T-cell (primary cell): ENCODE measurements around the gene PCP4L1. TPM values are rescaled to one million over a fixed set of nuclear protein-coding genes. Genes with fewer than 3 reads are reported as not detected.

Source experiments
- ATAC-seq, 4 experiments: fragments of 200-7000 bp in 3 of 4; fragments of 150-1000 bp in 1 of 4; cut with Tn5 transposase; replicated peaks in 1 of 4; 1 replicate in 3 of 4; 2 replicates in 1 of 4; pipeline ENCODE4 v1.10.0; 2021; ENCODE audit warnings: moderate library complexity in 3 of 4, mild to moderate bottlenecking in 2 of 4, moderate number of reproducible peaks in 1 of 4
- CTCF ChIA-PET, 2 donors: fragments of 300-600 bp; sonication (Branson Sonifier 250); formaldehyde crosslinking; loops; one replicate each; lab custom pipeline; 2022; ENCODE audit warnings: antibody characterized with exemption in 2 of 2; lab: Charles Lee
- POLR2A ChIA-PET, 2 donors: fragments of 300-600 bp; sonication (Branson Sonifier 250); formaldehyde crosslinking; loops; one replicate each; lab custom pipeline; 2022; ENCODE audit warnings: antibody characterized with exemption in 2 of 2; lab: Charles Lee
- DNase-seq, 35 experiments: peaks; one replicate each; pipeline versions ENCODE4 v3.0.0 to v3.0.0-alpha.2; 2013 to 2023
- H3K27ac ChIP-seq: one replicate; pipeline ENCODE4 v1.5.1; 2013; ENCODE audit warnings: low read length
- H3K27me3 ChIP-seq, 2 experiments: replicated peaks in 1 of 2; 1 replicate in 1 of 2; 2 replicates in 1 of 2; pipeline versions ENCODE4 v1.6.1 to v1.7.0; 2013; ENCODE audit warnings: low read length in 1 of 2, mixed read lengths in 1 of 2; ENCODE audit not compliant: control insufficient read depth in 2 of 2, insufficient read depth in 2 of 2; ENCODE audit errors: extremely low read depth in 1 of 2
- H3K36me3 ChIP-seq, 2 donors: 1 replicate in 1 of 2; 2 replicates in 1 of 2; pipeline versions ENCODE4 v1.6.1 to v1.7.0; 2013; ENCODE audit warnings: low read length in 1 of 2; ENCODE audit not compliant: control insufficient read depth in 2 of 2, insufficient read depth in 1 of 2; ENCODE audit errors: extremely low read depth in 1 of 2
- H3K4me1 ChIP-seq, 2 experiments: 1 replicate in 1 of 2; 2 replicates in 1 of 2; pipeline versions ENCODE4 v1.6.1 to v1.7.0; 2013; ENCODE audit warnings: low read length in 2 of 2, mixed read lengths in 1 of 2; ENCODE audit not compliant: insufficient read depth in 2 of 2, control insufficient read depth in 1 of 2; ENCODE audit errors: extremely low read depth in 1 of 2
- H3K4me3 ChIP-seq, 2 donors: 1 replicate in 1 of 2; 2 replicates in 1 of 2; pipeline versions ENCODE4 v1.5.1 to v1.7.0; 2013; ENCODE audit warnings: mild to moderate bottlenecking in 2 of 2, low read length in 1 of 2, moderate library complexity in 1 of 2; ENCODE audit not compliant: control insufficient read depth in 1 of 2; ENCODE audit errors: extremely low read depth in 1 of 2
- H3K9me3 ChIP-seq: 2 replicates; pipeline ENCODE4 v1.7.0; 2013
- H3K27ac Mint-ChIP-seq, 2 donors: one replicate each; pipeline ENCODE4 v1.8.0; 2020 to 2021; ENCODE audit warnings: mild to moderate bottlenecking in 2 of 2, mixed read lengths in 2 of 2
- H3K27me3 Mint-ChIP-seq, 2 donors: one replicate each; pipeline ENCODE4 v1.8.0; 2021 to 2022; ENCODE audit warnings: mixed read lengths in 2 of 2
- H3K36me3 Mint-ChIP-seq: one replicate; pipeline ENCODE4 v1.8.0; 2021; ENCODE audit warnings: mixed read lengths
- H3K4me1 Mint-ChIP-seq, 3 donors: one replicate each; pipeline ENCODE4 v1.8.0; 2020 to 2022; ENCODE audit warnings: mixed read lengths in 3 of 3, mild to moderate bottlenecking in 1 of 3
- H3K4me3 Mint-ChIP-seq, 3 donors: one replicate each; pipeline ENCODE4 v1.8.0; 2020 to 2022; ENCODE audit warnings: mild to moderate bottlenecking in 3 of 3, mixed read lengths in 3 of 3, moderate library complexity in 3 of 3
- H3K9me3 Mint-ChIP-seq, 3 donors: one replicate each; pipeline ENCODE4 v1.8.0; 2020 to 2022; ENCODE audit warnings: mixed read lengths in 3 of 3
- WGBS: methylation state at CpG from one replicate; pipeline ENCODE4 v1.1.5; 2013; ENCODE audit warnings: missing lambda C conversion rate; ENCODE audit not compliant: insufficient coverage; 5-methylcytosine and 5-hydroxymethylcytosine counted together
- total RNA-seq, 35 experiments: library from RNA in 6 of 35; stranded (reverse) in 6 of 35; fragments of 120-200 nt in 1 of 35; gene quantifications; one replicate each; pipeline versions ENCODE4 v1.2.1 to v1.2.4 and lab custom pipeline; 2013 to 2026

PCP4L1 gene
- total RNA-seq, 5 donors from 2014 or later (not counting 1 experiment from before 2014, with no cell fraction given), result not detected

DNA sequence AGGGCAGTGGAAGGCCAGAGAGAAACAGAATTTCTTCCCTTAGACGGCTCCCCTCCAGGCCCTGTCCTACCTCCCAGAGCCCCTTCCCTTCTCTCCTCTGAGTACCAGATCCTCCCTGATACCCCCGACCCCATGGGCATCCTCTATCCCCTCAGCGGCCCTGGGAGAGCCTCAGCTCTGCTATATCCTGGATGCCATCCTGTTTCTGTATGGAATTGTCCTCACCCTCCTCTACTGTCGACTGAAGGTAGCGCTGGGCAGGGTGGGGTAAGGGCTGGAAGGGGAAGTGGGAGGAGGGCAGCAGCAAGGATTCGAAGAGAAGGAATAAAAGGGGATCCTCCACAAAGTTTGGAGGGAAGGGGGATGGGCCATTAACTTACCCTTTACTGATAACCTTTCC is 40.7 kb upstream of the PCP4L1 start:
- ATAC-seq (no peak), DNase-seq (no peak)
- Mint-ChIP-seq H3K36me3 (peaks cover 22% of the 10 kb centered on the region), H3K27me3 (no peaks in the 10 kb centered on the region), H3K4me3 (peak overlapping the region in 2 of 3 donors; percentile 45 to 69), H3K27ac (peak overlapping the region; percentile 94 to 97), H3K4me1 (peaks cover 49 to 60% (median 55%) of the 10 kb centered on the region in 3 donors), H3K9me3 (no peaks in the 10 kb centered on the region)
- Histone ChIP-seq H3K4me1 (peaks cover 21 to 29% of the 10 kb centered on the region in 2 experiments), H3K36me3 (peaks cover 0 to 18% of the 10 kb centered on the region in 2 donors), H3K27ac (peak overlapping the region; percentile 20), H3K4me3 (no peak overlapping the region), H3K9me3 (no peaks in the 10 kb centered on the region), H3K27me3 (no peaks in the 10 kb centered on the region)
- ChIA-PET POLR2A (interaction anchor here (0.6 kb wide), 2 partner anchors 41 to 53 kb away, joined by 4 to 9 read pairs; partner anchors contain the start of gene PCP4L1 (in 1 of the 2)), CTCF (interaction anchor here in 1 of 2 donors (0.6 to 1.3 kb wide), 4 partner anchors 8 to 32 kb away, joined by 3 to 4 read pairs (median 3); partner anchors contain the start of gene TOMM40L)
- 69% methylated on average over 3 of the region's 6 CpGs for WGBS

DNA sequence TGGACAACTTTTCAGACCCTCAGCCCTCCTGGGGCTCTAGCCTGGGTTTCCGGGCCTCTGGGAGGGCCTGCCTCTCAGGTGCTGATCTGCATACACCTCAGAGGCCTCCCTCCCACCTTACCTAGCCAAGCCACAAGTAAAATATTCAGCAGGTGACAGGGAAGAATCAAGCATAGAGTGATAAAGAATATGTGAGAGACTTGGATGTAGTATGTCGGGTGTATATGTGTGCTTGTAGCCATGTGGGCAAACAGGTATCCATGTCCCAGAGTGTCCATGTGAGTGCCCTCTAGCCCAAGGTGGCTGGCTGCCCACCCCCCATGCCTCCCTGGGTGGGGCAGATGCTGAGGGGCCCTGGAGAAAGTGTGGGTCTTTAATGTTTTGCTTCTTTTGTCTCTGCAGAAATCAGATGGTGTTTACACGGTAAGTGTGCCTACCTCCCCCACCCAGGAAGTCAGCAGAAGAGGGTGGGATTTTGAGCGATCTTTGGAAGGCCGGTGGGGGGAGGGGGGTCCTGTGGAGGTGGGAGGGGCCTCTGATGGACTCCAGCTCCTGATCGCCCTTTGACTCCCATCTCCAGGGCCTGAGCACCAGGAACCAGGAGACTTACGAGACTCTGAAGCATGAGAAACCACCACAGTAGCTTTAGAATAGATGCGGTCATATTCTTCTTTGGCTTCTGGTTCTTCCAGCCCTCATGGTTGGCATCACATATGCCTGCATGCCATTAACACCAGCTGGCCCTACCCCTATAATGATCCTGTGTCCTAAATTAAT is 40.1 kb upstream of the PCP4L1 start:
- peak; percentile 47 to 72 (median 62) for ATAC-seq

DNA sequence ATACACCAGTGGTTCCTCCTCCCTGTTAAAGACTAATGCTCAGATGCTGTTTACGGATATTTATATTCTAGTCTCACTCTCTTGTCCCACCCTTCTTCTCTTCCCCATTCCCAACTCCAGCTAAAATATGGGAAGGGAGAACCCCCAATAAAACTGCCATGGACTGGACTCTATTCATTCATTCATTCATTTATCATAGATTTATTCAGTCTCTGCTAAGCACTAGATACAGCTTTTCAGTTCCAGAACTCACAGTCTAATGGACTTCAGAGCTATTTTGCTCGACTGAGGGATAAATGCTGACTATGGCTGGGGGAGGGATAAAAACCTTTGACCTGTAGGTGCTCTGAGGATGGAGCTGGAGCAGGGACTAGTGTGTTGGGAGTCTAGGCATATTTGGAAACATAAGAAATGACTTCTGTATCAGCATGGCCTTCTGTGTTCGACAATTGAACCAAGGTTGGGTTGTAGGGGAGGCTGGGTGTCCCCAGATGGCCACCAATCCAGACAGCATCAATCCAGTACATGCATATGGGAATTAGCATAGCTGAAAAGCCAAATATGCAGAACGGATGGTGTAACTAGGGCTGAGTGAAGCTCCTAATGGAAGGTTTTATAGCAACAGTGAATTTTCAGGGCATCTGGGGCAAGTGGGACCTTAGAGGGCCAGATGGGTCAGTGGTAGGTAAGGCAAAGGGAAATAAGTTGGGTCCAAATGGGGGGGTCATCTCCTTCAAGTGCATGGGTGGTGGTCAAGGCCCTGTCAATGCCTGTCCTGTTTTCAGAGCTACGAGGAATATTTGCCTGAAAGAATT is 39.3 kb upstream of the PCP4L1 start:
- CTCF ChIA-PET, result interaction anchor here (0.5 to 1.6 kb wide), 5 partner anchors 8 to 87 kb away, joined by 3 to 6 read pairs (median 3); partner anchors contain the start of gene PPOX (in 1 of the 2)
- Histone ChIP-seq H3K4me1 (peaks cover 21 to 29% of the 10 kb centered on the region in 2 experiments), H3K4me3 (no peak overlapping the region), H3K9me3 (no peaks in the 10 kb centered on the region), H3K36me3 (peaks cover 0 to 3% of the 10 kb centered on the region in 2 donors), H3K27ac (no peak overlapping the region), H3K27me3 (no peaks in the 10 kb centered on the region)
- DNase-seq (no peak), ATAC-seq (no peak)
- POLR2A ChIA-PET, result interaction anchor here in 1 of 2 donors (0.5 to 0.8 kb wide), 3 partner anchors 11 to 53 kb away, joined by 3 read pairs; partner anchors contain the start of gene PPOX
- Mint-ChIP-seq H3K27me3 (no peaks in the 10 kb centered on the region), H3K9me3 (no peaks in the 10 kb centered on the region), H3K4me1 (peaks cover 49 to 65% (median 58%) of the 10 kb centered on the region in 3 donors), H3K4me3 (peak overlapping the region in 1 of 3 donors; percentile 69), H3K36me3 (peaks cover 8% of the 10 kb centered on the region), H3K27ac (peak overlapping the region; percentile 94 to 97)
- WGBS, result 86% methylated on average over 1 of the region's 5 CpGs

More for the DNA sequence above, 40.1 kb upstream of the PCP4L1 start:
- Histone ChIP-seq H3K4me1 (peaks cover 21 to 29% of the 10 kb centered on the region in 2 experiments), H3K4me3 (no peak overlapping the region), H3K27ac (peak overlapping the region; percentile 20), H3K9me3 (no peaks in the 10 kb centered on the region), H3K27me3 (no peaks in the 10 kb centered on the region), H3K36me3 (peaks cover 0 to 11% of the 10 kb centered on the region in 2 donors)
- peak overlapping the region in 2 of 3 donors; percentile 18 to 69 for H3K4me3 Mint-ChIP-seq
- H3K27me3 Mint-ChIP-seq, result no peaks in the 10 kb centered on the region
- 65% methylated on average over 2 of the region's 8 CpGs for WGBS
- peaks cover 49 to 60% (median 55%) of the 10 kb centered on the region in 3 donors for H3K4me1 Mint-ChIP-seq
- peaks cover 16% of the 10 kb centered on the region for H3K36me3 Mint-ChIP-seq
- DNase-seq, result peak in 1 of 35 experiments; percentile 20
- POLR2A ChIA-PET, result interaction anchor here in 1 of 2 donors (0.5 to 0.6 kb wide), 3 partner anchors 10 to 53 kb away, joined by 3 to 4 read pairs (median 3); no protein-coding TSS in a partner anchor
- CTCF ChIA-PET, result interaction anchor here in 1 of 2 donors (0.5 to 1.3 kb wide), 4 partner anchors 9 to 87 kb away, joined by 3 to 4 read pairs (median 4); partner anchors contain the start of gene PPOX
- H3K9me3 Mint-ChIP-seq, result no peaks in the 10 kb centered on the region
- peak overlapping the region; percentile 94 to 97 for H3K27ac Mint-ChIP-seq

DNA sequence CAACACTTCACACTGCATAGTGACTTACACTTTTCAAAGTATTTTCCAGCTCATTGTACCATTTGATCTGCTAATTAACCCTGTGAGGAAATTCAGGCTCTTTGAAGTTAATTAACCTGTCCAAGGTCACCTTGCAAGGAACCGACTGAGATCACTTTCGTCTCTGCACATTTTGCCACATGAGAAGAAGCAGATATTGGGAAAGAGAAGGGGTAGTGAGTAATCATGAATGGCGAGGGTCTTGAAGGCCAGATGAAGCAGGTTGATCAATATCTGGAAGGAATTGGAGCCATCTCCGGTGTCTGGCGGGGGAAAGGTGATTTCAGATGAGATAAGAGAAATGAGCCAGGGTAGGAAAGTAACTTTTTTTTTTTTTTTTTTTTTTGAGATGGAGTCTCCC is 38.5 kb upstream of the PCP4L1 start:
- peaks cover 47 to 60% (median 56%) of the 10 kb centered on the region in 3 donors for H3K4me1 Mint-ChIP-seq
- POLR2A ChIA-PET, result interaction anchor here in 1 of 2 donors (0.8 kb wide), 1 partner anchor 54 kb away, joined by 3 read pairs; the partner anchor contains the start of gene PPOX

DNA sequence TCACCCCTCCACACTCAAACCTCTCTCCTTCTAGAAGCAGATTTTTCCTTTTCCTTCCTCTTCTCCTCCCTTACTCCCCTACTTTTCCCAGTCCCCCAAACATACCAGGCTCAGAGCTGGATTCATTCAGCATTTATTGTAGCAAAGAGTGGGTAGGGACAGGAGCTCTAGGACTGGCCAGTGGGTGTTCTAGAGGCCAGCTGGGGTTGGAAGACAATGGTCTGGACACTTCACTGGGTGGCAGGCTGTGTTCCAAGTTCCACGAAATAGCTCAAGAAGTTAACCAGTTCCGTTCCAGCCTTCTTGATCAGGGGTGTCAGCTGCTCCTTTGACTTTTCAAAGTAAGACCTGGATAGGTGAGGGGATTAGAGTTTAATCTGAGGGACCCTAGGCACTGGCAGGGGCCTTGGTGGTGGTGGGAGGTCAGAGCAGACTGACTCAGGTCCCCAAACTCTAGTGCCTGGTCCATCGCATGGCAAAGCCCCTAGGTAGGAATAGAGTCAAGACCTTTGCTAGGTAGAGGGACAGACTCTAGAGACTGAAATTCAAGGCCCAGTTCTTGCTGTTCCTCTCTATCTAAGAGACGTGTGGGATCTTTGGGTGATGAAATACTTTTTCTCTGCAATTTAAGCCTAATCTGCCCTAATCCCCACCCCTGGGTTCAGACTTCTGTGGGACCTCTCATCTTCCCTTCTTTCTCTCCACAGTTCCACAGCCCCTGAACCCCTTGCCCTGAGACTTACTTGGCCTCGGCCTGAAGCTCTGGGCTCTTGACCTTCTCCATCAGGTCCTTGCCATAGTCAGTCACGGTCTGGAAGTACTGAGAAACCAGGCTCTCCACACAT is 36.1 kb upstream of the PCP4L1 start:
- no peaks in the 10 kb centered on the region for H3K9me3 ChIP-seq
- 96% methylated on average over 4 of the region's 6 CpGs for WGBS
- Mint-ChIP-seq H3K9me3 (no peaks in the 10 kb centered on the region), H3K36me3 (peaks cover under 1% of the 10 kb centered on the region), H3K4me1 (peaks cover 58 to 65% (median 62%) of the 10 kb centered on the region in 3 donors), H3K27me3 (no peaks in the 10 kb centered on the region), H3K27ac (peak overlapping the region; percentile 15 to 22), H3K4me3 (no peak overlapping the region)
- ATAC-seq (no peak), DNase-seq (no peak)
- no peaks in the 10 kb centered on the region for H3K36me3 ChIP-seq
- no peak overlapping the region for H3K4me3 ChIP-seq
- H3K4me1 ChIP-seq, result peaks cover 27 to 45% of the 10 kb centered on the region in 2 experiments
- CTCF ChIA-PET, result interaction anchor here in 1 of 2 donors (0.6 kb wide), 1 partner anchor 84 kb away, joined by 6 read pairs; no protein-coding TSS in a partner anchor
- POLR2A ChIA-PET, result interaction anchor here in 1 of 2 donors (0.5 to 0.6 kb wide), 3 partner anchors 64 to 903 kb away, joined by 6 read pairs; no protein-coding TSS in a partner anchor
- H3K27me3 ChIP-seq, result no peaks in the 10 kb centered on the region
- H3K27ac ChIP-seq, result no peak overlapping the region

More for the DNA sequence above, 38.5 kb upstream of the PCP4L1 start:
- Mint-ChIP-seq H3K27ac (peak overlapping the region; percentile 94 to 97), H3K36me3 (peaks cover 3% of the 10 kb centered on the region), H3K4me3 (no peak overlapping the region), H3K27me3 (no peaks in the 10 kb centered on the region), H3K9me3 (no peaks in the 10 kb centered on the region)
- no peak for DNase-seq
- Histone ChIP-seq H3K4me1 (peaks cover 21 to 29% of the 10 kb centered on the region in 2 experiments), H3K4me3 (no peak overlapping the region), H3K27me3 (no peaks in the 10 kb centered on the region), H3K9me3 (no peaks in the 10 kb centered on the region), H3K36me3 (no peaks in the 10 kb centered on the region), H3K27ac (no peak overlapping the region)
- ATAC-seq, result no peak
- WGBS, result 76% methylated on average over 3 of the region's 5 CpGs
- CTCF ChIA-PET, result interaction anchor here (0.7 to 1.6 kb wide), 4 partner anchors 9 to 119 kb away, joined by 3 to 6 read pairs (median 3); no protein-coding TSS in a partner anchor
